Inferior parietal cortex (tissue), 1 donor: ENCODE measurements around the gene HMGXB3.
A peak's percentile ranks its signal among the peaks of the same experiment; 100 is the strongest.
"Not testable (repeated sequence)": the region's sequence is repeated elsewhere in the genome, so short reads cannot be mapped to it uniquely, and the experiment has no call there.

Source experiments
- DNase-seq: peaks from one replicate; pipeline ENCODE4 v3.0.0-alpha.2; 2016; ENCODE audit errors: extremely low spot score

HMGXB3 gene

GRCh38 chr5:150068961-150069645 lies 68.6 kb downstream of the HMGXB3 start:
- no peak for DNase-seq

GRCh38 chr5:150069672-150070627 lies 69.4 kb downstream of the HMGXB3 start:
- DNase-seq: no peak

GRCh38 chr5:150070821-150071220 lies 70.3 kb downstream of the HMGXB3 start:
- no peak for DNase-seq

- DNase-seq: no peak
These were observed 72.6 kb downstream of the HMGXB3 start for GRCh38 chr5:150073086-150073625.

GRCh38 chr5:150073677-150074076 lies 73.1 kb downstream of the HMGXB3 start:
- DNase-seq: no peak

- DNase-seq: no peak
These were observed 74.7 kb downstream of the HMGXB3 start for GRCh38 chr5:150075233-150075632.

- DNase-seq: no peak
These were observed 75.3 kb downstream of the HMGXB3 start for GRCh38 chr5:150075806-150076205.

- DNase-seq: no peak
These were observed 76.5 kb downstream of the HMGXB3 start for GRCh38 chr5:150077060-150077459.

GRCh38 chr5:150077996-150078801 lies 77.7 kb downstream of the HMGXB3 start:
- DNase-seq: no peak

GRCh38 chr5:150078802-150079689 lies 78.5 kb downstream of the HMGXB3 start:
- DNase-seq: no peak

- DNase-seq: no peak
These were observed 79.4 kb downstream of the HMGXB3 start for GRCh38 chr5:150079909-150080461.

- no peak for DNase-seq
These were observed 80.3 kb downstream of the HMGXB3 start for GRCh38 chr5:150080696-150081435.

- peak; percentile 17 for DNase-seq
These were observed 81.2 kb downstream of the HMGXB3 start for GRCh38 chr5:150081541-150082283.

- no peak for DNase-seq
These were observed 81.8 kb downstream of the HMGXB3 start for GRCh38 chr5:150082374-150082773.

GRCh38 chr5:150082889-150083288 lies 82.3 kb downstream of the HMGXB3 start:
- DNase-seq: no peak

- DNase-seq: not testable (repeated sequence)
These were observed 84.2 kb downstream of the HMGXB3 start for GRCh38 chr5:150084754-150085153.

- no peak for DNase-seq
These were observed 84.8 kb downstream of the HMGXB3 start for GRCh38 chr5:150085191-150085912.
